Activated CD8-positive, alpha-beta memory T cell treated with anti-CD3 and anti-CD28 coated beads, Interleukin-2, amount 50 U/mL, for 1 hour (primary cell): ENCODE results near the gene ZMAT2.
"Not testable (repeated sequence)": the region's sequence is repeated elsewhere in the genome, so short reads cannot be mapped to it uniquely, and the experiment has no call there.

Source experiments
- DNase-seq: peaks from one replicate; pipeline ENCODE4 v3.0.0-alpha.2; 2020; ENCODE audit errors: extremely low read depth

The ZMAT2 gene

GRCh38 chr5:140708787-140709186 is 8.5 kb downstream of the ZMAT2 start:
- not testable (repeated sequence) for DNase-seq

- peak; percentile 69 for DNase-seq
These were observed 10.8 kb downstream of the ZMAT2 start for GRCh38 chr5:140710899-140711552.

- DNase-seq = no peak
These were observed 11.5 kb downstream of the ZMAT2 start for GRCh38 chr5:140711794-140712193.

- no peak for DNase-seq
These were observed 13.4 kb downstream of the ZMAT2 start for GRCh38 chr5:140713562-140714094.

- DNase-seq = not testable (repeated sequence)
These were observed 16.0 kb downstream of the ZMAT2 start for GRCh38 chr5:140716238-140716637.

- DNase-seq = no peak
These were observed 18.0 kb downstream of the ZMAT2 start for GRCh38 chr5:140718266-140718592.

- not testable (repeated sequence) for DNase-seq
These were observed 20.5 kb downstream of the ZMAT2 start for GRCh38 chr5:140720738-140721137.

GRCh38 chr5:140721395-140721794 is 21.1 kb downstream of the ZMAT2 start:
- not testable (repeated sequence) for DNase-seq

GRCh38 chr5:140725799-140726471 is 25.7 kb downstream of the ZMAT2 start:
- peak; percentile 10 for DNase-seq

GRCh38 chr5:140733098-140733497 is 32.9 kb downstream of the ZMAT2 start:
- no peak for DNase-seq

- DNase-seq = no peak
These were observed 34.1 kb downstream of the ZMAT2 start for GRCh38 chr5:140734354-140734753.

- DNase-seq = no peak
These were observed 37.2 kb downstream of the ZMAT2 start for GRCh38 chr5:140737486-140737885.

- no peak for DNase-seq
These were observed 41.7 kb downstream of the ZMAT2 start for GRCh38 chr5:140741967-140742366.

- DNase-seq = no peak
These were observed 53.3 kb downstream of the ZMAT2 start for GRCh38 chr5:140753561-140753960.
